HL-60 (cell line): ENCODE measurements around the gene SEZ6.

Source experiments
- DNase-seq, 2 experiments: peaks; one replicate each; pipeline ENCODE4 v3.0.0-alpha.2; 2010 to 2020; ENCODE audit warnings: low read depth in 1 of 2, low spot score in 1 of 2
- H3K27ac ChIP-seq: fragments of 250-450 bp; sonication (Bioruptor Pico); replicated peaks from 2 replicates; pipeline ENCODE4 v1.5.1; 2020; ENCODE audit warnings: mild to moderate bottlenecking, moderate library complexity
- H3K27me3 ChIP-seq: fragments of 250-450 bp; sonication (Bioruptor Pico); 2 replicates; pipeline ENCODE4 v1.5.1; 2021; ENCODE audit warnings: mild to moderate bottlenecking, moderate library complexity; ENCODE audit not compliant: insufficient read depth, poor library complexity, severe bottlenecking
- H3K4me3 ChIP-seq: replicated peaks from 2 replicates; pipeline ENCODE4 v1.5.1; 2011; ENCODE audit warnings: mild to moderate bottlenecking, control low read depth, low read length; ENCODE audit not compliant: insufficient read depth
- GABPA ChIP-seq: IDR thresholded peaks from 2 replicates; pipeline ENCODE4 v1.6.1; 2012; ENCODE audit warnings: low read depth
- POLR2AphosphoS5 ChIP-seq: IDR thresholded peaks from 2 replicates; pipeline ENCODE4 v1.6.1; 2012; ENCODE audit warnings: low read depth
- SPI1 ChIP-seq: IDR thresholded peaks from 2 replicates; pipeline ENCODE4 v1.6.1; 2012; ENCODE audit warnings: low read depth, mild to moderate bottlenecking, borderline replicate concordance
- TF ChIP-seq, protein P1 (sequence below): IDR thresholded peaks from 2 replicates; pipeline ENCODE4 v1.6.1; 2012; ENCODE audit warnings: low read depth; ENCODE audit not compliant: insufficient replicate concordance
- TF ChIP-seq, protein P2 (sequence below): IDR thresholded peaks from one replicate; pipeline ENCODE4 v1.5.1; 2011; ENCODE audit warnings: low read length, control low read depth, inconsistent platforms; ENCODE audit not compliant: insufficient read depth

SEZ6 gene

DNA sequence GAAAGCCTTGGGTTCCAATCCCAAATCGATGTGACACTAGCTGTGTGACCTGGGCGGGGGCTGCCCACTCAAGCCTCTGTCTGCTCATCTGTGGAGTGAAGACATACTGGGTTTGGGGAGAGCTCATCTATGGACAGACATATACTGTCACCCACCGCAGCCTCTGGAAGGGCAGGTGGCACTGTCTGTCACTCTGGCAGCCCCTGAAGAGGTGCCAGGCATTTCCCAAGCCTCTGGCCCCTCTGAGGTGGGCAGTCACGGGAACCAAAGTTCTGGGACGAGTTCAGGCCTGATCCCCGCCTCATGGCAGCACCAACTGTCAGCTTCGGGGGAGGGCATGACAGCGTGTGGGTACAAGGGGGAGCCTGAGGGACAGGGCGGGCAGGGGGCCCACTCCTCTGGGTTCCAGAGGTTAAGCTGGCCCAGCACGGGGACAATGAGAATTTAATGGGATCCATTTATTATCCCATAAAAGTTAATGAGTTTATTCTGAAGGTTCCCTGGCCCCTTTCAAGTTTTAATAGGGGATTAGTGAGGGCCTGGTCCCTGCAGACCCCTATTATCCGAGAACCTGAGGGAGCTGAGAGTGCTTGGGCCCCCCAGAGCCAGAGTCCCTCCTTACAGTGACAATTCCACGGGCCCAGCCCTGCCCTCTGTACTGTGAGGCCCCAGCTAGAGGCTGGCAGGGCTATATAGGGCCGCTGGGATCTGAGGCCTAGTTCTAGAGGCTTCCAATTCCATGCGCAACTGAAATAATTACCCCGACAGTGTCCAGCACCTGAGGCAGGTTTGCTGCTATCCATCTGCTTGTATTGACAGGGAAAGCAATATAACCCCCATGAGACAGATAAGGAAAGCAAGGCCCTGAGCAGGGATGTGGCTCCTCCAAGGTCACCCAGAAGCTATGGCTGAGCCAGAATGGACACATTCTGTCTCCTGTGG, 18.8 kb downstream of the SEZ6 start:
- no peak overlapping the region for H3K4me3 ChIP-seq
- no peak overlapping the region for H3K27ac ChIP-seq

DNA sequence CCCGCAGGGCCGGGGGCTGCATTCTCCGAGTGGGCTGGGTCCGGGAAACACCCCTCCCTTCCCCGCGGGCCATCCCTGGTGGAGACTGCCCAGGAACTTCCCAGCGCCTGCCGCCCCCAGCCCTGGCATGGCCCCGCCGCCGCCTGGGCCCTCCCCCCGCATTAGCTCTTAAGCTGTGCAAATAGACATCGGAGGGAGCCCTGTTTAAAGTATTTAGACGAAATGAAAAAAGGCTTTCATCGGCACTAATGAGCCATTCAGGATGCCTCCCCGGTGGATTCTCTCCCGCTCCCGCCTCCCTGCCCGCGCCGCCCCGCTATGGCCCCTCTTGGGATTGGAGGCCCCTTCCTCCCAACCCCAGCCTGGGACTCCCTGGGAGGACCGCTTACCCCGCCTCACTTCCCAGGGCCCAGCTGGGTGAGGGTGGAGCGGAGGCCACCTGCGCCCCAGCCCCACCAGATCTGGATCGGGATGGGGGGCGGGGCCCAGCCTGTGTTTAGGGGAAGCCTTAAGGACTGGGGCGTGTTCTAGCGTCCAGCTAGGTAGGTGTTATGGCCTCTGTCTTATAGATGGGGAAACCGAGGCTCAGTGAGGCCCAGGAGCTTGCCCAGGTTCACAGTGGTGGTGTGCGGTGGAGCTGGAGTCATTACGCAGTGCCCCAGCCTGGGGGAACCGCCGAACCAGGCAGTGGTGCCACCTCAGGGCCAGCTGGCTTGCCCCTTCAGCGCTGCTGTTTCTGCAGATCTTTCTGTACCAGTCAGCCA, 19.7 kb downstream of the SEZ6 start:
- no peak overlapping the region for H3K4me3 ChIP-seq
- no peak overlapping the region for H3K27ac ChIP-seq
- H3K27me3 ChIP-seq, result no peaks in the 10 kb centered on the region
- TF ChIP-seq SPI1 (no peak), POLR2AphosphoS5 (no peak), GABPA (no peak)
- TF ChIP-seq, protein P1, sequence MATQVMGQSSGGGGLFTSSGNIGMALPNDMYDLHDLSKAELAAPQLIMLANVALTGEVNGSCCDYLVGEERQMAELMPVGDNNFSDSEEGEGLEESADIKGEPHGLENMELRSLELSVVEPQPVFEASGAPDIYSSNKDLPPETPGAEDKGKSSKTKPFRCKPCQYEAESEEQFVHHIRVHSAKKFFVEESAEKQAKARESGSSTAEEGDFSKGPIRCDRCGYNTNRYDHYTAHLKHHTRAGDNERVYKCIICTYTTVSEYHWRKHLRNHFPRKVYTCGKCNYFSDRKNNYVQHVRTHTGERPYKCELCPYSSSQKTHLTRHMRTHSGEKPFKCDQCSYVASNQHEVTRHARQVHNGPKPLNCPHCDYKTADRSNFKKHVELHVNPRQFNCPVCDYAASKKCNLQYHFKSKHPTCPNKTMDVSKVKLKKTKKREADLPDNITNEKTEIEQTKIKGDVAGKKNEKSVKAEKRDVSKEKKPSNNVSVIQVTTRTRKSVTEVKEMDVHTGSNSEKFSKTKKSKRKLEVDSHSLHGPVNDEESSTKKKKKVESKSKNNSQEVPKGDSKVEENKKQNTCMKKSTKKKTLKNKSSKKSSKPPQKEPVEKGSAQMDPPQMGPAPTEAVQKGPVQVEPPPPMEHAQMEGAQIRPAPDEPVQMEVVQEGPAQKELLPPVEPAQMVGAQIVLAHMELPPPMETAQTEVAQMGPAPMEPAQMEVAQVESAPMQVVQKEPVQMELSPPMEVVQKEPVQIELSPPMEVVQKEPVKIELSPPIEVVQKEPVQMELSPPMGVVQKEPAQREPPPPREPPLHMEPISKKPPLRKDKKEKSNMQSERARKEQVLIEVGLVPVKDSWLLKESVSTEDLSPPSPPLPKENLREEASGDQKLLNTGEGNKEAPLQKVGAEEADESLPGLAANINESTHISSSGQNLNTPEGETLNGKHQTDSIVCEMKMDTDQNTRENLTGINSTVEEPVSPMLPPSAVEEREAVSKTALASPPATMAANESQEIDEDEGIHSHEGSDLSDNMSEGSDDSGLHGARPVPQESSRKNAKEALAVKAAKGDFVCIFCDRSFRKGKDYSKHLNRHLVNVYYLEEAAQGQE, result no peak
- TF ChIP-seq, protein P2, sequence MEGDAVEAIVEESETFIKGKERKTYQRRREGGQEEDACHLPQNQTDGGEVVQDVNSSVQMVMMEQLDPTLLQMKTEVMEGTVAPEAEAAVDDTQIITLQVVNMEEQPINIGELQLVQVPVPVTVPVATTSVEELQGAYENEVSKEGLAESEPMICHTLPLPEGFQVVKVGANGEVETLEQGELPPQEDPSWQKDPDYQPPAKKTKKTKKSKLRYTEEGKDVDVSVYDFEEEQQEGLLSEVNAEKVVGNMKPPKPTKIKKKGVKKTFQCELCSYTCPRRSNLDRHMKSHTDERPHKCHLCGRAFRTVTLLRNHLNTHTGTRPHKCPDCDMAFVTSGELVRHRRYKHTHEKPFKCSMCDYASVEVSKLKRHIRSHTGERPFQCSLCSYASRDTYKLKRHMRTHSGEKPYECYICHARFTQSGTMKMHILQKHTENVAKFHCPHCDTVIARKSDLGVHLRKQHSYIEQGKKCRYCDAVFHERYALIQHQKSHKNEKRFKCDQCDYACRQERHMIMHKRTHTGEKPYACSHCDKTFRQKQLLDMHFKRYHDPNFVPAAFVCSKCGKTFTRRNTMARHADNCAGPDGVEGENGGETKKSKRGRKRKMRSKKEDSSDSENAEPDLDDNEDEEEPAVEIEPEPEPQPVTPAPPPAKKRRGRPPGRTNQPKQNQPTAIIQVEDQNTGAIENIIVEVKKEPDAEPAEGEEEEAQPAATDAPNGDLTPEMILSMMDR, result no peak
- no peak for DNase-seq

More for the DNA sequence above, 18.8 kb downstream of the SEZ6 start:
- no peak for DNase-seq
- H3K27me3 ChIP-seq, result no peaks in the 10 kb centered on the region
- TF ChIP-seq, protein P2, result no peak

DNA sequence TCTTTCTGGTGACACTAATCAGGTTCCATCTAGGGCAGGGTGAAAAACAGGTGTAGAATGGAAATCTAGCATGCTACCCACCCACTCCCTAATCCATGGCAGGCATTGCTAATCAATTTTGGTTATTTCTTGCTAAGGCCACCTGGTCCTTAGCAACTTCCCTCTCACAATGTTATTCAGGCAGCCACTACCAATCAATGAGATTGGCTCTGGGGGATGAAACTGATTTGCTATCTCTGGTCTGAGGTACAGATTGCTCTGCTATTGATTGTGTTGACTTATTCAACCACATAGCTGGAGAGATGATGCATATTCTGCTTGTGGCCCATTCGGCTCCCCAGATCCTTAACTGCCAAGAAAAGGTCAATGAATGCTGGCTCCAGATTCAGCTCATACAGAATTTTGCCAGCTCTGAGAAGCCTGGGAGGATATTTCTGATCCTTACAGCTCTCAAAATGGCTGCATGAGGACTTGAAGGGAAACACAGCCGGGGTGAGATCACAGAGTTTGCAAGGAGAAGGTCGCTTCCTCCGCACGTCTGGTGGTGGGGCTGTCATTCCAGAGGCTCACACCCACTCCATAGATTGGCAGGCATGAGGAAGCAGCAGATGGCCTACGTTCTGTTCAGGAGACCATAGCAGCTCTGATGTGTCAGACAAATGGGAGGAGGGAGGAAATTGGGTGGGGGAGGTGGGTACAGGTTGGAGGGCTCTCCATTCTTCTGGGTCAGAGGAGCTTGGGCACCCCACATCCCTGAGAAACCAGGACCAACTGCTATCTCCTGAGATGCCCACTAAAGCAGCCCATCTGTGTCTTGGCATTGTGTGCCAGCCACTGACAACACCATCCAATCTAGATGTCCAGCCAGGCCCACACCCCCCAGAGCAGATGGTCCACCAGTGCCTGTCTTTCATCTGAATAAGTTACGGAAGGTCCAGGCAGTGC, 22.3 kb downstream of the SEZ6 start:
- Histone ChIP-seq H3K27me3 (no peaks in the 10 kb centered on the region), H3K4me3 (no peak overlapping the region), H3K27ac (peak overlapping the region; percentile 61; the same call in 1 of the 2 replicates)
- TF ChIP-seq GABPA (no peak), SPI1 (no peak), POLR2AphosphoS5 (no peak)
- TF ChIP-seq, protein P1, result no peak
- TF ChIP-seq, protein P2, result no peak
- no peak for DNase-seq
